GM21390 (cell line): Measurements from ENCODE around the gene NFKBIE.

Experiments used
- ATAC-seq: cut with Tn5 transposase; IDR thresholded peaks from one replicate; pipeline ENCODE4 v1.9.1; 2021; ENCODE audit not compliant: unreplicated experiment

Gene NFKBIE

DNA sequence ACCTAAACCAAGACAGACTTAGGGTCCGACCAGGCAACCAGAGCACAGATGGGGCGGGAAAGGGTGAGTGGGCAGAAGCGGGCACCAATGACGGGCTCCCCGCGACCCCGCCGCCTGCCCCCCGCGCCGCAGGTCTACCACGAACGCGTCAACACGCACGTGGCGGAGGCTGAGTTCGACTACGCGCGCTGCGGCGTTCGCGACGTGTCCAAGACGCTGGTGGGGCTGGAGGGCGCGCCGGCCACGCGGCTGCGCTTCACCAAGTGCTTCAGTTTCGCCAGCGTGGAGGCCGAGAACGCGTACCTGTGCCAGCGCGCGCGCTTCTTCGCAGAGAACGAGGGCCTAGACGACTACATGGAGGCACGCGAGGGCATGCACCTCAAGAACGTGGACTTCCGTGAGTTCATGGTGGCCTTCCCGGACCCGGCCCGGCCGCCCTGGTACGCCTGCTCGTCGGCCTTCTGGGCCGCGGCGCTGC, 10.0 kb upstream of the NFKBIE start:
- ATAC-seq, result no peak

DNA sequence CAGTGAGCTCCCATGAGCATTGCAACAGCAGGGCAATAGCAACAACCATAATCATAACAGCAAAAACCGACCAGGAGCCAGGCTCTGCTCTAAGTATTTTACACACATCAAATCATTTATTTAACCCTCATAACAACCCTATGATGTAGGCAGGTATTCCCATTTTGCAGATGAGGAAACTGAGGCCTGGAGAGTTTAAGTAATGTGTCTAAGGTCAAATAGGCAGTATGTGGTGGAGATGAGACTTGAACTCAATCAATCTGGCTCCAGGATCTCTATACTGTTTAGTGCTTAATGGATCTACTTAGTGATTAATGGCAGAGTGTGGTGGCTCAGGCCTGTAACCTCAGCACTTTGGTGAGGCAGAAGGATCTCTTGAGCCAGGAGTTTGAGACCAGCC, 8.3 kb upstream of the NFKBIE start:
- ATAC-seq, result no peak

GRCh38 chr6:44272999-44273566, 7.7 kb upstream of the NFKBIE start:
- no peak for ATAC-seq

DNA sequence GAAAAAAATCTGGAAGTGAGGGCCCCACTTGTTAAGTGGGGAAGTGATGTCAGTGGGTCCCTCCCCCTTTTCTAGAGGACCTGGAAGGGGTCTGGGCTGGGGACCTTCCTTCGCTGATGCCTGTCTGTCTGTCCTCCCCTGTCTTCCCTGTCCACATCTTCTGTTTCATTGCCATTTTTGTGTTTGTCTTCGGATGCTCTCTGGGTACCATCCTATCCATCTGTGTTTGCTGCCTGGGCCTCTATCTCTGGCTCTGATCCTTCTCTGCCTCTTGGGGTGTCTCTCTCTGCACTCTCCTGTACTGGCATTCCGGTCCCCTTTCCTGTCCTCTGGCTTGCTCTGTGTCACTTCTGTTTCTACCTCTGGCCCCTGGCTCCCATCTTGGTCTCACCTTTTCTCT, 7.2 kb upstream of the NFKBIE start:
- no peak for ATAC-seq

DNA sequence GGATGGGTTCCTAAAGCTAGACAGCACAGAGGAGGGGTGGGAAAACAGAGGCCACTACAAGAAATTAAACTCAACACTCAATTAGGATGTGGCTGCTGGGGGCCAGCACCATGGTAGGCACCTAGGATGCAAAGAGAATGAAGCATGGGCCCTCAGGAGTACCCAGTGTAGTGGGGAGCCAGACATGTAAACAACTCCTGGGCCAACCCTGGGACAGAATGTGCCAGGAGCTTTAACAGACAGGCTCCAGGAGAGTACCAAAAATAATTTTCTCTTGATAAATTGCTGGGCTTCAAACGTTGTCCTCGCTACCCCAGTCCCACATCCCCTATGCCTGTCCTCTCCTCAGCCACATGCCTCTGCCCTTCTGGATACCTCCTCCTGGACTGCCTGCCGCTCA, 6.6 kb upstream of the NFKBIE start:
- no peak for ATAC-seq

- ATAC-seq, result no peak
Observed at GRCh38 chr6:44271406-44271723, 6.0 kb upstream of the NFKBIE start.

DNA sequence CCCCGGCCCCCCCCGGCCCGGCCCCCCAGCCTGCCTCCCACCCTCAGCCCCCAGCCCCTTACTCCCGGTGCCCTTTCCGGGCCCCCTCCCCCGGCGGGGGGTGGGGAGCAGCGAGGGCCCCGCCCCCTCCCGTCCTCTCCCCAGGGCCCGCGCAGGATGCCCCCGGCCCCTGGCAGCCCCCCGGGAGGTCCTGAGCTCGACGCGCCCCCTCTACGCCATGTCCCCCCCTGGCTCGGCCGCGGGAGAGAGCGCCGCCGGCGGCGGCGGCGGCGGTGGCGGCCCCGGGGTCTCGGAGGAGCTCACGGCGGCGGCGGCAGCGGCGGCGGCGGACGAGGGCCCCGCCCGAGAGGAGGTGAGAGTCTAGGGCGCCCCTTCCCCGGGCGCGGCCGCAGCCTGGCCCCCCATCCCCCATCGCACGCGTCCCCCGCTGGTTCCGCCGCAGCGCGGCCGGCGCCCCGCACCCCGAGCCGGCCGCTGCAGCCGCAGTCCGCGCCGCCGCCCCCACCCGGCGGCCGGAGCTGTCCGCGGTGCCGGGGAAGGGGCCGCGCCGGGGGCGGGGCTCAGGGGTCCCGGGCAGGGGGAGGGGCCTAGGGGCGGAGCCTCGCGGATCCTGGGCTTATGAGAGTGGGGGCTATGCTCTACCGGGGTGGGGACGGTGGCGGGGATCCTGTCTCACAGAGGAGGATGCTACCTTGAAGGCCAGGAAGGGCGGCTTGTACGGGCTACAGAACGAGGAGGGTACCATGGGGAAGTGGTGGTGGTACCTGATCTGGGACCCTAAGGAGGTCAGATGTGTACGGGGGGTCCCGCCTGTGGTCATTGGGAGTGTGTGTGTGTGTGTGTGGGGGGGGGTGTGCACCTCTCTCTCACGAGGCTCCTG, 5.4 kb upstream of the NFKBIE start:
- no peak for ATAC-seq

GRCh38 chr6:44269921-44270525, 4.7 kb upstream of the NFKBIE start, which contains the start of gene TMEM151B:
Gene TMEM151B (plus strand): TSS chr6:44270450. CDS start chr6:44270743, 293 bp downstream.
- no peak for ATAC-seq

GRCh38 chr6:44269178-44269920, 4.0 kb upstream of the NFKBIE start:
- ATAC-seq, result no peak

- no peak for ATAC-seq
Observed at GRCh38 chr6:44268095-44268628, 2.8 kb upstream of the NFKBIE start.

GRCh38 chr6:44267252-44267651, 1.9 kb upstream of the NFKBIE start:
- ATAC-seq, result no peak

GRCh38 chr6:44266347-44266746, 996 bp upstream of the NFKBIE start:
- peak; percentile 27 for ATAC-seq

DNA sequence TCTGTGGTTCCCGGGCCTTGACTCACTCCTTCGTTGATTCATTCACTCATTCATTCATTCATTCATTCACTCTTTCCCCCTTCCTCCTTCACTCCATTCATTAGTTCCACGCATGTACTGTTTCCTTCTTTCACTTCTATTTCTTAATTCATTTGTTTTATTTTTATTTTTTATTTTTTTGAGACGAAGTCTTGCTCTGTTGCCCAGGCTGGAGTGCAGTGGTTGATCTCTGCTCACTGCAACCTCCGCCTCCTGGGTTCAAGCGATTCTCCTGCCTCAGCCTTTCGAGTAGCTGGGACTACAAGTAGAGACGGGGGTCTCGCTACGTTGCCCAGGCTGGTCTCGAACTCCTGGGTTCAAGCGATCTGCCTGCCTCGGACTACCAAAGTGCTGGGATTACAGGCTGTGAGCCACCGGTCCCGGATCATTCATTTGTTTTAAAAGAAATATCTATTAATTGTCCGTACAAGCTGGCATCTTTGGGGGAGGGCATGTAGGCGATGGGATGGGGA, 427 bp upstream of the NFKBIE start:
- ATAC-seq, result no peak

GRCh38 chr6:44264154-44265006, 971 bp downstream of the NFKBIE start:
- peak; percentile 36 for ATAC-seq

DNA sequence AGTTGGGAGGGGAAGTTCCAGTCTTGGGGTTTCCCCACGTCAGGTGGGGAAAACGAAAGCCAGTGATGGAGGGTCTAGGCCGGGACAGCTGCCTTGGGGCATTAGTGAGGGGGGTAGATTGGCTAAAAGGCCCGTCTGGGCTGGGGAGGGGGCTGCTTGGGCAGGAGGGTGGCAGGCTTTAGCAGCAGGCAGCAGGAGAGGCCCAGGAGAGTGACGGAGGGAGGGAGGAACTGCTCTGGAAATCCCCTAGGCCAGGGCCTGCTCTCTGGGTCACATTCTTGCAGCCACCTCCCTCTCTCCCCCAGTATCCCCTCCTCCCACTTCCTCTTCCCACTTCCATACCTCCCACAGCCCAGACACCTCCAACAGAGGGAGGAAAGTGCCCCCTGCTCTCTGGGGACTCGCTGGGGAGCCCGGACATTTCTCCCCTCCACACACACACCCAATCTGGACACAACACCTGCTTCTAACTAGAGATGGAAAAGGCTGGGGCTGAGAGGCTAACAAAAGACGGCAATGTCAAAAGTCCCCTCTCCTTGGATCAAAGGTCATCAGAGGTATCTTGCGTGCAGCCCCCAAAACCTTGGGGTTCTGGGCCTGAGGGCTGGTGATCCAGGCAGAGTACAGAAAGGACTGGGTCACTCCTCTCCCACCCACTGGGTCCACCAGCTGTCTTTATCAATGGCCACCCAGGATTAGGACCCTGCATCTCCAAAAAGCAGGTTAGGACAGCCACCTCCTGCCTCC, 1.8 kb downstream of the NFKBIE start:
- ATAC-seq, result no peak

- ATAC-seq, result no peak
Observed at GRCh38 chr6:44262467-44263353, 2.6 kb downstream of the NFKBIE start.

DNA sequence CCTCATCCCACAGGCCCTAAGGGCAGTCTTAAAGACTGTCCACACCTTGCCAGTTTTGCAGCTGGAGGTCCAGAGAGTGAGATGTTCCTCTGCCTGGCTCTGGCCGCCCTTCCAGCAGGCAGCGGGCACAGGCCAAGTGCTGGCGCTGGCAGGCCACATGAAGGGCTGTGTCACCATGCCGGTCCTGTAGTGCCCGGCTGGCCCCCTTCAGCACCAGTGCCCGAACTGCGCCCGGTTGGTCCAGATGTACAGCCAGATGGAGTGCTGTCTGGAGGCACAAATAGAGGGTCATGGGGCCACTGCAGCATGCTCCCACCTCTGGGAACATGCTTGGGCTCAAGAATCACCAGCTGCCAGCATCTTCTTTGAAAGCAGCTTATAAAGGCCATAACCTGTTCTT, 3.8 kb downstream of the NFKBIE start:
- ATAC-seq, result no peak
